ENCODE measurements around the gene NSRP1. TPM values are rescaled to one million over a fixed set of nuclear protein-coding genes. Genes with fewer than 3 reads are reported as not detected.

Gene NSRP1
- total and polyA plus RNA-seq, 2 of the 4 experiments (the other 2 are of a cell fraction): 3.4 to 14.2 TPM

- dilution Hi-C loops (cut with HindIII; ENCODE audit: low sequenced_read_pairs, unreplicated experiment): no loop called here
- no peak overlapping the region for H3K4me2 ChIP-seq (ENCODE audit: low read depth, low read length)
Measured at GRCh38 chr17:30092886-30093285, 23.7 kb upstream of the NSRP1 start.

More at GRCh38 chr17:30092886-30093285, 23.7 kb upstream of the NSRP1 start:
- no peaks in the 10 kb centered on the region for H3K36me3 ChIP-seq (ENCODE audit: control insufficient read depth, insufficient read depth, low read length)
- H3K4me3 ChIP-seq (ENCODE audit: insufficient read depth, low read depth, low read length): no peak overlapping the region
- no peak overlapping the region for H3K9ac ChIP-seq (ENCODE audit: low read depth, low read length)
- peaks cover 2% of the 10 kb centered on the region for H3K4me1 ChIP-seq (ENCODE audit: control insufficient read depth, insufficient read depth, low read length)
- BruUV-seq (replicated peaks): no TSS peak
- no peak overlapping the region for H2AK5ac ChIP-seq (ENCODE audit: low read depth, low read length)
- no peak overlapping the region for H2BK120ac ChIP-seq (ENCODE audit: low read depth, low read length)
- H3K18ac ChIP-seq (ENCODE audit: low read depth, low read length): no peak overlapping the region
- no peak overlapping the region for H4K5ac ChIP-seq (ENCODE audit: low read depth, low read length)
- in situ Hi-C loops (cut with MboI; ENCODE audit: low sequenced_read_pairs): no loop called here
- H3K4ac ChIP-seq (ENCODE audit: low read depth, low read length): no peak overlapping the region
- no peak overlapping the region for H4K91ac ChIP-seq (ENCODE audit: insufficient read depth, low read depth, low read length)
- 0 out of 2 replicates have a peak overlapping the region, but pooled peaks have one; percentile 38 for H2BK20ac ChIP-seq (ENCODE audit: low read depth, low read length)
- H3K14ac ChIP-seq (replicated peaks; ENCODE audit: low read depth, low read length): no peak overlapping the region
- H4K20me1 ChIP-seq (ENCODE audit: insufficient read depth, low read length): no peaks in the 10 kb centered on the region
- CTCF ChIA-PET: interaction anchor here (0.6 to 2.8 kb wide), 23 partner anchors 12 to 487 kb away, joined by 3 to 27 read pairs (median 4); no protein-coding TSS in a partner anchor
- no peak overlapping the region for H4K8ac ChIP-seq (ENCODE audit: low read depth in 2 of 2, low read length in 2 of 2)
- no peaks in the 10 kb centered on the region for H3K9me3 ChIP-seq (ENCODE audit: control insufficient read depth, insufficient read depth, low read length)
- no peak overlapping the region for H2BK5ac ChIP-seq (ENCODE audit: low read depth, low read length, poor library complexity, severe bottlenecking)
- H3K27me3 ChIP-seq (ENCODE audit: control insufficient read depth, insufficient read depth, low read length): no peaks in the 10 kb centered on the region
- H2AFZ ChIP-seq (replicated peaks; ENCODE audit: low read length, poor library complexity): no peak overlapping the region
- intact Hi-C loops (cut with micrococcal nuclease): loop anchor here (1.0 kb wide), 4 partner anchors 67 to 454 kb away; no protein-coding TSS in a partner anchor
- 0 out of 2 replicates have a peak, but pooled peaks cover 4% of the 10 kb centered on the region for H3K9me1 ChIP-seq (ENCODE audit: insufficient read depth, low read length)
- no peak overlapping the region for H3K23ac ChIP-seq (ENCODE audit: low read depth, low read length)
- H2BK15ac ChIP-seq (ENCODE audit: low read depth, low read length): no peak overlapping the region
- ATAC-seq (ENCODE audit: low read depth) (no peak), DNase-seq (no peak)
- no peaks in the 10 kb centered on the region for H3K79me1 ChIP-seq (ENCODE audit: low read depth in 1 of 2, low read length in 2 of 2)
- no peak overlapping the region for H3K27ac ChIP-seq (ENCODE audit: insufficient read depth, low read length)
- TF ChIP-seq SMC3 (IDR thresholded peaks at IDR 0.05; ENCODE audit: low read depth, low read length): no peak
- TF ChIP-seq CEBPB (IDR thresholded peaks at IDR 0.05; ENCODE audit: low read depth, low read length): peak; percentile 66
- H2AK9ac ChIP-seq (replicated peaks; ENCODE audit: low read depth, low read length, poor library complexity): no peak overlapping the region
- POLR2A ChIA-PET (ENCODE audit: unreplicated experiment): interaction anchor here (0.5 kb wide), 1 partner anchor 148 kb away, joined by 3 read pairs; no protein-coding TSS in a partner anchor
- H3K56ac ChIP-seq (ENCODE audit: extremely low read depth, insufficient read depth, low read length): no peak overlapping the region

Data from IMR-90 (cell line).